GM12878 (cell line): ENCODE data around the gene USP36.
"Not testable (repeated sequence)": the region's sequence is repeated elsewhere in the genome, so short reads cannot be mapped to it uniquely, and the experiment has no call there.

Experiments
- BRCA1 ChIP-seq: IDR thresholded peaks from 2 replicates; pipeline ENCODE4 v1.6.1; 2011; ENCODE audit warnings: low read depth, low read length, improper control_type of control experiment
- CBFB ChIP-seq: IDR thresholded peaks from 2 replicates; pipeline ENCODE4 v1.6.1; 2016; ENCODE audit warnings: antibody characterized with exemption, low read depth
- CREB1 ChIP-seq: IDR thresholded peaks from 2 replicates; pipeline ENCODE4 v1.6.1; 2012; ENCODE audit warnings: low read depth, mild to moderate bottlenecking, inconsistent platforms
- HCFC1 ChIP-seq: fragments of 150-350 bp; IDR thresholded peaks from 2 replicates; pipeline ENCODE4 v1.6.1; 2014; ENCODE audit warnings: low read length
- MAX ChIP-seq: IDR thresholded peaks from 2 replicates; pipeline ENCODE4 v1.6.1; 2012; ENCODE audit warnings: low read depth, low read length, improper control_type of control experiment
- MEF2A ChIP-seq: IDR thresholded peaks from 2 replicates; pipeline ENCODE4 v1.6.1; 2011; ENCODE audit warnings: low read depth, mild to moderate bottlenecking, low read length, moderate library complexity; ENCODE audit not compliant: insufficient read depth
- SMC3 ChIP-seq: IDR thresholded peaks from 2 replicates; pipeline ENCODE4 v1.6.1; 2011; ENCODE audit warnings: low read length, improper control_type of control experiment, borderline replicate concordance
- USF2 ChIP-seq: IDR thresholded peaks from 2 replicates; pipeline ENCODE4 v1.6.1; 2011; ENCODE audit warnings: low read depth, low read length, improper control_type of control experiment, borderline replicate concordance
- YY1 ChIP-seq: IDR thresholded peaks from 2 replicates; pipeline ENCODE4 v1.6.1; 2011; ENCODE audit warnings: low read depth, mild to moderate bottlenecking, low read length
- ZNF24 ChIP-seq: fragments of 450-650 bp; IDR thresholded peaks from 2 replicates; pipeline ENCODE4 v1.6.1; 2017; ENCODE audit warnings: antibody characterized with exemption, mild to moderate bottlenecking
- TF ChIP-seq, protein P1 (sequence below), 3 experiments: IDR thresholded peaks in 2 of 3; conservative IDR thresholded peaks in 1 of 3; 2 replicates each; pipeline ENCODE4 v1.5.1; 2011; ENCODE audit warnings: low read depth in 3 of 3, low read length in 3 of 3, mild to moderate bottlenecking in 3 of 3, control low read depth in 2 of 3, moderate library complexity in 2 of 3, inconsistent platforms in 1 of 3, mixed read lengths in 1 of 3; ENCODE audit not compliant: control insufficient read depth in 2 of 3, insufficient read depth in 1 of 3; ENCODE audit errors: extremely low read depth in 1 of 3
- TF ChIP-seq, protein P2 (sequence below): fragments of 450-650 bp; IDR thresholded peaks from 2 replicates; pipeline ENCODE4 v1.6.1; 2018; ENCODE audit warnings: borderline replicate concordance, mild to moderate bottlenecking; ENCODE audit not compliant: partially characterized antibody

- not testable (repeated sequence) for TF ChIP-seq MAX, BRCA1, CBFB, ZNF24, MEF2A, HCFC1, YY1, USF2, SMC3, CREB1
- TF ChIP-seq, protein P1, sequence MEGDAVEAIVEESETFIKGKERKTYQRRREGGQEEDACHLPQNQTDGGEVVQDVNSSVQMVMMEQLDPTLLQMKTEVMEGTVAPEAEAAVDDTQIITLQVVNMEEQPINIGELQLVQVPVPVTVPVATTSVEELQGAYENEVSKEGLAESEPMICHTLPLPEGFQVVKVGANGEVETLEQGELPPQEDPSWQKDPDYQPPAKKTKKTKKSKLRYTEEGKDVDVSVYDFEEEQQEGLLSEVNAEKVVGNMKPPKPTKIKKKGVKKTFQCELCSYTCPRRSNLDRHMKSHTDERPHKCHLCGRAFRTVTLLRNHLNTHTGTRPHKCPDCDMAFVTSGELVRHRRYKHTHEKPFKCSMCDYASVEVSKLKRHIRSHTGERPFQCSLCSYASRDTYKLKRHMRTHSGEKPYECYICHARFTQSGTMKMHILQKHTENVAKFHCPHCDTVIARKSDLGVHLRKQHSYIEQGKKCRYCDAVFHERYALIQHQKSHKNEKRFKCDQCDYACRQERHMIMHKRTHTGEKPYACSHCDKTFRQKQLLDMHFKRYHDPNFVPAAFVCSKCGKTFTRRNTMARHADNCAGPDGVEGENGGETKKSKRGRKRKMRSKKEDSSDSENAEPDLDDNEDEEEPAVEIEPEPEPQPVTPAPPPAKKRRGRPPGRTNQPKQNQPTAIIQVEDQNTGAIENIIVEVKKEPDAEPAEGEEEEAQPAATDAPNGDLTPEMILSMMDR (IDR thresholded peaks at IDR 0.05 in 2 of 3, conservative IDR thresholded peaks at IDR 0.05 in 1 of 3; ENCODE audit: control insufficient read depth in 2 of 3, extremely low read depth in 1 of 3, insufficient read depth in 1 of 3, low read depth in 3 of 3, low read length in 3 of 3): not testable (repeated sequence)
- TF ChIP-seq, protein P2, sequence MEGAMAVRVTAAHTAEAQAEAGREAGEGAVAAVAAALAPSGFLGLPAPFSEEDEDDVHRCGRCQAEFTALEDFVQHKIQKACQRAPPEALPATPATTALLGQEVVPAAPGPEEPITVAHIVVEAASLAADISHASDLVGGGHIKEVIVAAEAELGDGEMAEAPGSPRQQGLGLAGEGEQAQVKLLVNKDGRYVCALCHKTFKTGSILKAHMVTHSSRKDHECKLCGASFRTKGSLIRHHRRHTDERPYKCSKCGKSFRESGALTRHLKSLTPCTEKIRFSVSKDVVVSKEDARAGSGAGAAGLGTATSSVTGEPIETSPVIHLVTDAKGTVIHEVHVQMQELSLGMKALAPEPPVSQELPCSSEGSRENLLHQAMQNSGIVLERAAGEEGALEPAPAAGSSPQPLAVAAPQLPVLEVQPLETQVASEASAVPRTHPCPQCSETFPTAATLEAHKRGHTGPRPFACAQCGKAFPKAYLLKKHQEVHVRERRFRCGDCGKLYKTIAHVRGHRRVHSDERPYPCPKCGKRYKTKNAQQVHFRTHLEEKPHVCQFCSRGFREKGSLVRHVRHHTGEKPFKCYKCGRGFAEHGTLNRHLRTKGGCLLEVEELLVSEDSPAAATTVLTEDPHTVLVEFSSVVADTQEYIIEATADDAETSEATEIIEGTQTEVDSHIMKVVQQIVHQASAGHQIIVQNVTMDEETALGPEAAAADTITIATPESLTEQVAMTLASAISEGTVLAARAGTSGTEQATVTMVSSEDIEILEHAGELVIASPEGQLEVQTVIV: not testable (repeated sequence)
Observed at GRCh38 chr17:78751000-78751399, 89.6 kb downstream of the USP36 start.
